Stomach (tissue), 9 donors: Measurements from ENCODE around the gene IQGAP2. TPM values are rescaled to one million over a fixed set of nuclear protein-coding genes. Genes with fewer than 3 reads are reported as not detected.

Source experiments
- DNase-seq, 2 donors: peaks; one replicate each; pipeline versions ENCODE4 v3.0.0 to v3.0.0-alpha.2; 2013 to 2019
- H3K27ac ChIP-seq, 5 donors: fragments of 200-600 bp in 4 of 5; sonication (generic) in 4 of 5; one replicate each; pipeline ENCODE4 v1.5.1; 2013 to 2019; ENCODE audit warnings: mild to moderate bottlenecking in 1 of 5, moderate library complexity in 1 of 5
- H3K27me3 ChIP-seq, 3 donors: fragments of 200-600 bp; sonication (generic); one replicate each; pipeline ENCODE4 v1.5.1; 2017 to 2019; ENCODE audit warnings: mixed run types in 1 of 3
- H3K36me3 ChIP-seq, 4 donors: fragments of 200-600 bp; sonication (generic); 1 replicate in 3 of 4; 2 replicates in 1 of 4; pipeline ENCODE4 v1.5.1; 2016 to 2019
- H3K4me1 ChIP-seq, 4 donors: fragments of 200-600 bp; sonication (generic); one replicate each; pipeline ENCODE4 v1.5.1; 2016 to 2019
- H3K4me3 ChIP-seq, 4 donors: fragments of 200-600 bp; sonication (generic) in 3 of 4; one replicate each; pipeline ENCODE4 v1.5.1; 2016 to 2019; ENCODE audit warnings: mild to moderate bottlenecking in 1 of 4
- H3K9me3 ChIP-seq, 4 donors: fragments of 200-600 bp; sonication (generic); one replicate each; pipeline ENCODE4 v1.5.1; 2016 to 2019
- EP300 ChIP-seq: sonication (generic); formaldehyde crosslinking; IDR thresholded peaks from one replicate; pipeline ENCODE4 v1.6.1; 2017; ENCODE audit warnings: antibody characterized with exemption
- POLR2A ChIP-seq, 4 donors: fragments of 450-650 bp; IDR thresholded peaks; one replicate each; pipeline ENCODE4 v1.6.1; 2016; ENCODE audit warnings: antibody characterized with exemption in 4 of 4, control low read depth in 2 of 4, mild to moderate bottlenecking in 1 of 4, moderate library complexity in 1 of 4
- POLR2AphosphoS5 ChIP-seq, 3 donors: sonication (generic); formaldehyde crosslinking; IDR thresholded peaks; one replicate each; pipeline ENCODE4 v1.6.1; 2016; ENCODE audit warnings: antibody characterized with exemption in 3 of 3
- WGBS, 5 donors: extraction: QIAGEN DNeasy Blood & Tissue Kit in 3 of 5; methylation state at CpG; one replicate each; pipeline versions ENCODE4 v1.1.5 to v1.1.7; 2013 to 2018; 5-methylcytosine and 5-hydroxymethylcytosine counted together
- intact Hi-C: fragments of 100-400 bp; cut with DNase I; formaldehyde crosslinking; loops from one replicate; pipeline ENCODE4 v1.15.1; 2023; ENCODE audit warnings: low total_unique reads
- polyA plus RNA-seq, 3 donors: library from polyadenylated mRNA; stranded (reverse); fragments of 200-250 nt; gene quantifications; one replicate each; pipeline ENCODE4 v1.2.3, GENCODE V29; 2013
- total RNA-seq, 5 donors: library from RNA; depleted of rRNA; stranded (reverse); fragments of >200 nt; gene quantifications; one replicate each; pipeline versions ENCODE4 v1.1.0 to v1.2.3, GENCODE V29; 2014 to 2016
- TF ChIP-seq, protein P1 (sequence below), 7 experiments: fragments of 450-650 bp in 4 of 7; fragments of 200-600 bp in 3 of 7; sonication (generic) in 3 of 7; IDR thresholded peaks; one replicate each; pipeline ENCODE4 v1.5.1; 2016 to 2019; ENCODE audit warnings: antibody characterized with exemption in 7 of 7, control low read depth in 2 of 7, mild to moderate bottlenecking in 1 of 7
- donor health status: healthy with polysubstance abuse.
- donor health status: Bipolar disorder and iron deficiency.
- donor health status: healthy.

Gene IQGAP2
- total and polyA plus RNA-seq, 8 donors = 11.5 to 122 (median 42.1) TPM

DNA sequence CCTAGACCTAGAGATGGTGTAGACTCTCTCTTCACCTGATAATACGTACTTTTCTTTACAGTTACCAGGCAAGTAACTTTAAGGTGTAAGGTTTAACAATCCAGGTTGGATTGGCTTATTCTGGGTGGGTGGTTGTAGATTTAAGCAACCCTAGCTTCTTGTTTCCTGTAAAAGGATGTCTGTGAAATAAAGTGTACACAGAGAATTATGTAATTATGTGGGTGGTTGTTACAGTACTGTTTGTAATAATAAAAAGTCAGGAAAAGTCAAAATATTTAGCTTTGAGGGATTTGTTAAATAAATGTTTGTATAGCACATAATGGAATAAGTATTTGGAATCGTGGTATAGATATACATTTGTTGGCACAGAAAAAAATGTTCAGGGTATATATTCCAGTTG is 269.2 kb downstream of the IQGAP2 start:
- WGBS, 5 donors = 43 to 57% (median 51%) methylated on average over 2 of the region's 2 CpGs
- Histone ChIP-seq H3K36me3 (peaks cover 0 to 71% (median 59%) of the 10 kb centered on the region in 4 donors), H3K4me3 (no peak overlapping the region), H3K27me3 (no peaks in the 10 kb centered on the region), H3K27ac (no peak overlapping the region), H3K4me1 (no peaks in the 10 kb centered on the region), H3K9me3 (no peaks in the 10 kb centered on the region)
- intact Hi-C loops = no loop called here
- TF ChIP-seq, protein P1, sequence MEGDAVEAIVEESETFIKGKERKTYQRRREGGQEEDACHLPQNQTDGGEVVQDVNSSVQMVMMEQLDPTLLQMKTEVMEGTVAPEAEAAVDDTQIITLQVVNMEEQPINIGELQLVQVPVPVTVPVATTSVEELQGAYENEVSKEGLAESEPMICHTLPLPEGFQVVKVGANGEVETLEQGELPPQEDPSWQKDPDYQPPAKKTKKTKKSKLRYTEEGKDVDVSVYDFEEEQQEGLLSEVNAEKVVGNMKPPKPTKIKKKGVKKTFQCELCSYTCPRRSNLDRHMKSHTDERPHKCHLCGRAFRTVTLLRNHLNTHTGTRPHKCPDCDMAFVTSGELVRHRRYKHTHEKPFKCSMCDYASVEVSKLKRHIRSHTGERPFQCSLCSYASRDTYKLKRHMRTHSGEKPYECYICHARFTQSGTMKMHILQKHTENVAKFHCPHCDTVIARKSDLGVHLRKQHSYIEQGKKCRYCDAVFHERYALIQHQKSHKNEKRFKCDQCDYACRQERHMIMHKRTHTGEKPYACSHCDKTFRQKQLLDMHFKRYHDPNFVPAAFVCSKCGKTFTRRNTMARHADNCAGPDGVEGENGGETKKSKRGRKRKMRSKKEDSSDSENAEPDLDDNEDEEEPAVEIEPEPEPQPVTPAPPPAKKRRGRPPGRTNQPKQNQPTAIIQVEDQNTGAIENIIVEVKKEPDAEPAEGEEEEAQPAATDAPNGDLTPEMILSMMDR (IDR thresholded peaks at IDR 0.05) = no peak
- no peak for TF ChIP-seq POLR2AphosphoS5 (IDR thresholded peaks at IDR 0.05)
- TF ChIP-seq EP300 = no peak
- TF ChIP-seq POLR2A (IDR thresholded peaks at IDR 0.05) = no peak
- no peak for DNase-seq

DNA sequence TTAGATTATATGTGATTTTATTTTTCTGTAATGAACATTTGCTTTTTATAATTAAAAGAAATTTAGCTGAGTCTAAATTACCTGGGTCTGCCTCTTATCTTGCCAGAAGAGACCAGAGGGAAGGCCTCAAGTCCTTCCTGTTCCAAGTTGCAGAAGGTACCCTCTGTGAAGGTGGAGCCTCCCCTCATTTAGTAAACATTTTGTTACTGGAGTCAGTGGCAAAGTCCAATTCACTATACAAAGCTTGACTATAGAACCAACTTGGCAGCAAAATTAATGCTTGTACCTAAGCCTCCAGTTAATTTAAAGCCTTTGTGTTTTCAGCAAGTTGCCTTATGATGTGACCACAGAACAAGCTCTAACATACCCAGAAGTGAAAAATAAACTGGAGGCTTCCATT is 270.0 kb downstream of the IQGAP2 start:
- Histone ChIP-seq H3K4me3 (no peak overlapping the region), H3K9me3 (no peaks in the 10 kb centered on the region), H3K27me3 (no peaks in the 10 kb centered on the region), H3K27ac (no peak overlapping the region), H3K36me3 (peaks cover 0 to 76% (median 65%) of the 10 kb centered on the region in 4 donors), H3K4me1 (no peaks in the 10 kb centered on the region)
- peak in 1 of 2 donors; percentile 42 for DNase-seq
- TF ChIP-seq POLR2AphosphoS5 (IDR thresholded peaks at IDR 0.05) (no peak), POLR2A (IDR thresholded peaks at IDR 0.05) (no peak), EP300 (no peak)
- intact Hi-C loops = no loop called here

DNA sequence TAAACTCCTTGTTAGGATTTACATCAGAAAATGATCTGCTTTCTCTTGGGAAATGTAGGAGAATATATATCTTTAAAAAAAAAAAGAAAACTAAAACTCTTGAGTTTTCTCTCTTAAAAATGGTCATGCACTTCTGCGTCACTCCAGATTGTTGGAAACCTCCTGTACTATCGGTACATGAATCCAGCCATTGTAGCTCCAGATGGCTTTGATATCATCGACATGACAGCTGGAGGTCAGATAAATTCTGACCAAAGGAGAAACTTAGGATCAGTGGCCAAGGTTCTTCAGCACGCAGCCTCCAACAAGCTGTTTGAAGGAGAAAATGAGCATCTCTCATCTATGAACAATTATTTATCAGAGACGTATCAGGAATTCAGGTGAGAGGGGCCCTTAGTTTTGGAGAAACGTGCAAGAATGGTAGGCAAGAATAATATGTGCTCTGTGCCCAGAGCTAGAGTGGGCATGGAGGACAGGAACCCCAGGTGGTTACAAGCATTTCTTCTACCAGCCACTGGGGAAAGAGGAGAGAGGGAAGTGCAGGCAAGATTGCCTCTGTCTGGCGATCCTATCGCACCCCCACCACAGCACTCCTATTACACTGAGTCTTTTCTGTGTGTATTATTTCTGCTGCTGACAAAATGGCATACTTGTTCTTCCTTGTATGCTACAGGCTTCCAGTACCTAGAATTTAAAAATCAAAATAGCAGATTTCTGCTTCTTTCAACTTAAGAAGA is 271.4 kb downstream of the IQGAP2 start:
- no peak for DNase-seq
- Histone ChIP-seq H3K36me3 (peaks cover 0 to 78% (median 66%) of the 10 kb centered on the region in 4 donors), H3K9me3 (no peaks in the 10 kb centered on the region), H3K4me1 (no peaks in the 10 kb centered on the region), H3K27ac (no peak overlapping the region), H3K27me3 (no peaks in the 10 kb centered on the region), H3K4me3 (no peak overlapping the region)
- TF ChIP-seq POLR2AphosphoS5 (IDR thresholded peaks at IDR 0.05) = no peak
- TF ChIP-seq EP300 = no peak
- TF ChIP-seq POLR2A (IDR thresholded peaks at IDR 0.05) = no peak
- TF ChIP-seq, protein P1 (IDR thresholded peaks at IDR 0.05) = no peak
- intact Hi-C loops = no loop called here
- WGBS, 5 donors = 76 to 87% (median 83%) methylated on average over 8 of the region's 8 CpGs

DNA sequence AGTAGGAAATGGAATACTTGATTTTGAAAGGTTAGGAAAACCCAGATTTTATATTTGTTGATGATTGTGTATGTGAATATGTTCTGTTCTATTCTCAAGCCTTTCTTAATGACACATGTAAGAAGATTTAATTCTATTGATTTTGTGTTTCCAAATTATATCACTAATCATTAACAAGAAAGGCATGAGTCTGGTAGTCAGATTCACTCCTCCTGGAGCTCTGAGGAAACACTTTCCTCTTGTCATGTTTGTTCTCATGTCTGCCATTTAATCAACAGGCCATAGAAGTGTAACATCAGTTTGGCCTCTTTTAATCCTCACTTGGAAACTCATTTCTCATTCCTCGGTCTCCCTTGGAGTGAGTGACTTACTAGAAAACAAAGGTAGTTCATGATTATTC is 272.3 kb downstream of the IQGAP2 start:
- no peak overlapping the region for H3K27ac ChIP-seq
- no peak for DNase-seq
- no peak for TF ChIP-seq POLR2AphosphoS5 (IDR thresholded peaks at IDR 0.05)
- TF ChIP-seq, protein P1 (IDR thresholded peaks at IDR 0.05) = no peak
- no peaks in the 10 kb centered on the region for H3K9me3 ChIP-seq
- no peaks in the 10 kb centered on the region for H3K4me1 ChIP-seq
- no peaks in the 10 kb centered on the region for H3K27me3 ChIP-seq
- no peak overlapping the region for H3K4me3 ChIP-seq
- intact Hi-C loops = no loop called here
- WGBS, 5 donors = 84 to 100% (median 90%) methylated on average over 1 of the region's 1 CpG
- peaks cover 0 to 69% (median 58%) of the 10 kb centered on the region in 4 donors for H3K36me3 ChIP-seq

DNA sequence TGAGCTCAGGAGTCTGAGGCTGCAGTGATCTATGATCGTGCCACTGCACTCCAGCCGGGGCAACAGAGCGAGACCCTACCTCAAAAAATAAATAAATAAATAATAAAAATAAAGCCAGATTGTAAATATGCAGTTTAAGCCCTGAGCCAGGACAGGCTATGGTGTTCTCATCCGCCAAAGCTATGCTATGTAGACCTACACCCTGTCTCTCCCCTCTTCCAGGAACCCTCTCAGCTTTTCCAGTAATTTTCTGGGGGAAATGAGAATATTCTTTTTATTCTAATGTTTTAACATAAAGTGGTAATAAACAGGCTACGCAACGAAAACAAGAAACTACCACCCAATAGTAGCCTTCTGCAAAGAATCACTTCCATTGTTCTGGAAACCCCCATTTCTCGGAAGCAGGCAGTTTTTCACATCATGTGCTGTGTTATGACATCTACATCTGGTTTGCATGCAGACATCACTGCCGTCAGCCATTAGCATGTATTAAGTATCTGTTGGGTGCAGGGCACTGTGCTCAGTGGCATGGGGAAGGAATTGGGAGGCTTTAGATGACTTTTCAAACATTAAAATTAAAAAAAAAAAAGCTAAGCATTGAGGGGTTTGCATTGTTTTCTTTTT is 274.9 kb downstream of the IQGAP2 start:
- Histone ChIP-seq H3K4me1 (peaks cover 0 to 6% (median 5%) of the 10 kb centered on the region in 4 donors), H3K27ac (no peak overlapping the region), H3K36me3 (peaks cover 0 to 49% (median 39%) of the 10 kb centered on the region in 4 donors), H3K27me3 (no peaks in the 10 kb centered on the region), H3K9me3 (no peaks in the 10 kb centered on the region), H3K4me3 (no peak overlapping the region)
- intact Hi-C loops = no loop called here
- no peak for DNase-seq
- 90 to 95% (median 94%) methylated on average over 8 of the region's 8 CpGs for WGBS, 5 donors
- TF ChIP-seq, protein P1 (IDR thresholded peaks at IDR 0.05) = no peak
- TF ChIP-seq EP300 (no peak), POLR2AphosphoS5 (IDR thresholded peaks at IDR 0.05) (no peak), POLR2A (IDR thresholded peaks at IDR 0.05) (no peak)
